ENCODE results near the gene ZFAND6.

GRCh38 chr15:80099241-80099640 lies 39.8 kb downstream of the ZFAND6 start:
- TF ChIP-seq POLR2AphosphoS5 (IDR thresholded peaks at IDR 0.05; ENCODE audit: borderline replicate concordance, low read depth, low read length) = no peak
- no peak for TF ChIP-seq EZH2 (IDR thresholded peaks at IDR 0.05)
- no peak for TF ChIP-seq FOXP2 (optimal IDR thresholded peaks at IDR 0.05; ENCODE audit: control extremely low read depth, extremely low read length, insufficient read depth)

All from SK-N-MC (cell line).